ENCODE measurements around the gene VNN1.

DNA sequence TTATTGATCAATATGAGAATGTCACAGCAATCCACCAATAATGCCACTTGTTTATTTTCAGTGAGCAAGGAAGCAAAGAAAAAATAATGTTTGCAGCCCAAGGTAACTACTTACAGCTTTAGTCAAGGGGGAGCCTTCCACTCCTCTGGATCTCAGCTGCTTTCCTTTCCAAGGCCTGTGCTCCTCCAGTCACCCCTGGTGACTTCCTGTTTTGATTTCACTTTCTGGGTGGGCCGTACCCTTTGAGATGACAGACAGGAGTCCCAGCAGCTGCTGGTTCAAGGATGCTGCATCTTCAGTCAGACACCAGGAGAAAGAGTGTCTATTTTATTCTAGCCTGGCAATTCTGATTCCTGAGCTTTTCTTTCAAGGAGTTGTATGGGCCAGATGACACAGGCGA lies 49.4 kb upstream of the VNN1 start:
- TF ChIP-seq, protein P1, sequence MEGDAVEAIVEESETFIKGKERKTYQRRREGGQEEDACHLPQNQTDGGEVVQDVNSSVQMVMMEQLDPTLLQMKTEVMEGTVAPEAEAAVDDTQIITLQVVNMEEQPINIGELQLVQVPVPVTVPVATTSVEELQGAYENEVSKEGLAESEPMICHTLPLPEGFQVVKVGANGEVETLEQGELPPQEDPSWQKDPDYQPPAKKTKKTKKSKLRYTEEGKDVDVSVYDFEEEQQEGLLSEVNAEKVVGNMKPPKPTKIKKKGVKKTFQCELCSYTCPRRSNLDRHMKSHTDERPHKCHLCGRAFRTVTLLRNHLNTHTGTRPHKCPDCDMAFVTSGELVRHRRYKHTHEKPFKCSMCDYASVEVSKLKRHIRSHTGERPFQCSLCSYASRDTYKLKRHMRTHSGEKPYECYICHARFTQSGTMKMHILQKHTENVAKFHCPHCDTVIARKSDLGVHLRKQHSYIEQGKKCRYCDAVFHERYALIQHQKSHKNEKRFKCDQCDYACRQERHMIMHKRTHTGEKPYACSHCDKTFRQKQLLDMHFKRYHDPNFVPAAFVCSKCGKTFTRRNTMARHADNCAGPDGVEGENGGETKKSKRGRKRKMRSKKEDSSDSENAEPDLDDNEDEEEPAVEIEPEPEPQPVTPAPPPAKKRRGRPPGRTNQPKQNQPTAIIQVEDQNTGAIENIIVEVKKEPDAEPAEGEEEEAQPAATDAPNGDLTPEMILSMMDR (IDR thresholded peaks at IDR 0.05; ENCODE audit: extremely low read depth in 1 of 2, insufficient read depth in 1 of 2, low read depth in 1 of 2, low read length in 2 of 2), result no peak
- TF ChIP-seq FOS (IDR thresholded peaks at IDR 0.05; ENCODE audit: borderline replicate concordance, insufficient read depth, low read length), result no peak
- no peak for TF ChIP-seq MAX (IDR thresholded peaks at IDR 0.05; ENCODE audit: insufficient read depth, insufficient read length)

Data from endothelial cell of umbilical vein (primary cell).